Measurements from ENCODE around the gene VWDE.
"Not testable (repeated sequence)": the region's sequence is repeated elsewhere in the genome, so short reads cannot be mapped to it uniquely, and the experiment has no call there.

Gene VWDE

GRCh38 chr7:12397671-12398070 is 6.0 kb downstream of the VWDE start:
- H3K36me3 ChIP-seq (ENCODE audit: control insufficient read depth, insufficient read depth, low read length), result no peaks in the 10 kb centered on the region

GRCh38 chr7:12396670-12397069 is 7.0 kb downstream of the VWDE start:
- not testable (repeated sequence) for H3K4me3 ChIP-seq (replicated peaks; ENCODE audit: low read depth, low read length); H3K36me3 ChIP-seq (ENCODE audit: control insufficient read depth, insufficient read depth, low read length)

More at GRCh38 chr7:12397671-12398070, 6.0 kb downstream of the VWDE start:
- Histone ChIP-seq H3K4me3 (replicated peaks; ENCODE audit: low read depth, low read length) (no peak overlapping the region), H3K27me3 (replicated peaks; ENCODE audit: control insufficient read depth, insufficient read depth, low read length) (no peaks in the 10 kb centered on the region)
- TF ChIP-seq CTCF (IDR thresholded peaks at IDR 0.05; ENCODE audit: insufficient read depth, low read length, poor library complexity, severe bottlenecking), result no peak
- DNase-seq (ENCODE audit: extremely low read depth, insufficient read length), result no peak

GRCh38 chr7:12391922-12392615 is 11.6 kb downstream of the VWDE start:
- no peak for TF ChIP-seq CTCF (IDR thresholded peaks at IDR 0.05; ENCODE audit: insufficient read depth, low read length, poor library complexity, severe bottlenecking)
- H3K36me3 ChIP-seq (ENCODE audit: control insufficient read depth, insufficient read depth, low read length), result no peaks in the 10 kb centered on the region
- DNase-seq (ENCODE audit: extremely low read depth, insufficient read length), result no peak
- H3K4me3 ChIP-seq (replicated peaks; ENCODE audit: low read depth, low read length), result no peak overlapping the region
- no peaks in the 10 kb centered on the region for H3K27me3 ChIP-seq (replicated peaks; ENCODE audit: control insufficient read depth, insufficient read depth, low read length)

More at GRCh38 chr7:12396670-12397069, 7.0 kb downstream of the VWDE start:
- H3K27me3 ChIP-seq (replicated peaks; ENCODE audit: control insufficient read depth, insufficient read depth, low read length); DNase-seq (ENCODE audit: extremely low read depth, insufficient read length): not testable (repeated sequence)

GRCh38 chr7:12389089-12389700 is 14.5 kb downstream of the VWDE start:
- H3K4me3 ChIP-seq (replicated peaks; ENCODE audit: low read depth, low read length), result no peak overlapping the region
- peak; percentile 87 for TF ChIP-seq CTCF (IDR thresholded peaks at IDR 0.05; ENCODE audit: insufficient read depth, low read length, poor library complexity, severe bottlenecking)
- DNase-seq (ENCODE audit: extremely low read depth, insufficient read length), result no peak
- H3K36me3 ChIP-seq (ENCODE audit: control insufficient read depth, insufficient read depth, low read length), result no peaks in the 10 kb centered on the region
- H3K27me3 ChIP-seq (replicated peaks; ENCODE audit: control insufficient read depth, insufficient read depth, low read length), result no peaks in the 10 kb centered on the region

- Histone ChIP-seq H3K27me3 (replicated peaks; ENCODE audit: control insufficient read depth, insufficient read depth, low read length) (no peaks in the 10 kb centered on the region), H3K36me3 (ENCODE audit: control insufficient read depth, insufficient read depth, low read length) (no peaks in the 10 kb centered on the region), H3K4me3 (replicated peaks; ENCODE audit: low read depth, low read length) (no peak overlapping the region)
- no peak for DNase-seq (ENCODE audit: extremely low read depth, insufficient read length)
- no peak for TF ChIP-seq CTCF (IDR thresholded peaks at IDR 0.05; ENCODE audit: insufficient read depth, low read length, poor library complexity, severe bottlenecking)
Observed at GRCh38 chr7:12386313-12386740, 17.3 kb downstream of the VWDE start.

- no peak for DNase-seq (ENCODE audit: extremely low read depth, insufficient read length)
- Histone ChIP-seq H3K4me3 (replicated peaks; ENCODE audit: low read depth, low read length) (no peak overlapping the region), H3K27me3 (replicated peaks; ENCODE audit: control insufficient read depth, insufficient read depth, low read length) (no peaks in the 10 kb centered on the region), H3K36me3 (ENCODE audit: control insufficient read depth, insufficient read depth, low read length) (no peaks in the 10 kb centered on the region)
- TF ChIP-seq CTCF (IDR thresholded peaks at IDR 0.05; ENCODE audit: insufficient read depth, low read length, poor library complexity, severe bottlenecking), result no peak
Observed at GRCh38 chr7:12385364-12385786, 18.3 kb downstream of the VWDE start.
